T-helper 1 cell treated with Interleukin-12 subunit alpha and Interleukin-12 subunit beta and Interleukin-4 antibody, amounts not matched to agents 30 μg/mL and 1 μg/mL, for 36 hours (primary cell): ENCODE measurements around the gene MB21D2.

Experiments used
- H3K27ac Mint-ChIP-seq: one replicate; pipeline ENCODE4 v1.8.0; 2021; ENCODE audit warnings: mild to moderate bottlenecking, mixed read lengths
- H3K27me3 Mint-ChIP-seq: one replicate; pipeline ENCODE4 v1.8.0; 2021; ENCODE audit warnings: low read depth, mixed read lengths
- H3K36me3 Mint-ChIP-seq: one replicate; pipeline ENCODE4 v1.8.0; 2021; ENCODE audit warnings: low read depth, mixed read lengths
- H3K4me1 Mint-ChIP-seq: one replicate; pipeline ENCODE4 v1.8.0; 2021; ENCODE audit warnings: low read depth, mixed read lengths
- H3K4me3 Mint-ChIP-seq: one replicate; pipeline ENCODE4 v1.8.0; 2021; ENCODE audit warnings: mild to moderate bottlenecking, moderate library complexity, mixed read lengths
- H3K9me3 Mint-ChIP-seq: one replicate; pipeline ENCODE4 v1.8.0; 2021; ENCODE audit warnings: mixed read lengths

Gene MB21D2

DNA sequence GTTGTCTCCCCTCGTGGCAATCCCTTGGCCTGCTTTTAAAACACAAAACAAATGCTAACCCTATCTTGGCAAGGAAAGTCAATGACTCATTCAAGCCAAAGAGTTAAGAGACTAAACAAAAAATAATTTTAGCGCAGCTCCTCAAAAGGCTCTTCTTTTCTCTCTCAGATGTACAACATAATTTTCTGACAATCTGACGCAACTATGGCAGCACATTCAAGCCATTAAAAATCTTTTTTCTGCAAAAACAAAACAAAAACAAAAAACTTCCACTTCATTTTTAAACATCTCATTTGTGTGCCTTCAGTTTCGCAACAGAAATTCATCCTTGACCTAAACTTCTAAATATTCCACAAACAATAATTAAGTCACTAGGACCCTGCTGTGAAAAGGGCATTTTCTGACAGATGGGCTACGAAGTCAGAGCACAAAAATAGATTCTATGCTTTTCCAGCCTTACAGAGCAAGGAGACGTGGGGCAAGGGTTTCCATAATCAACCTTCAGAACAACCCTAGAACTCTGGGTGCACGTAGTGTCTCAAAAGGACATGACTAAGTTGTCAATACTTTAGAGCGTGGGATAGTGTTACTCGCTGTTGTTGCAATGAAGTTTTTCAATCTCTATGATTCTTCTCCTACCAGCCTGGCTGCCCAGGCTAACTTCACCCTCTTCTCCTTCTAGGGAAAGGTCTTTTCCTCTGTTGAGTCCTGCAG is 84.3 kb downstream of the MB21D2 start:
- Mint-ChIP-seq H3K4me1 (peaks cover 53% of the 10 kb centered on the region), H3K4me3 (no peak overlapping the region), H3K36me3 (peaks cover 21% of the 10 kb centered on the region), H3K27ac (peak overlapping the region; percentile 5), H3K27me3 (no peaks in the 10 kb centered on the region), H3K9me3 (no peaks in the 10 kb centered on the region)

DNA sequence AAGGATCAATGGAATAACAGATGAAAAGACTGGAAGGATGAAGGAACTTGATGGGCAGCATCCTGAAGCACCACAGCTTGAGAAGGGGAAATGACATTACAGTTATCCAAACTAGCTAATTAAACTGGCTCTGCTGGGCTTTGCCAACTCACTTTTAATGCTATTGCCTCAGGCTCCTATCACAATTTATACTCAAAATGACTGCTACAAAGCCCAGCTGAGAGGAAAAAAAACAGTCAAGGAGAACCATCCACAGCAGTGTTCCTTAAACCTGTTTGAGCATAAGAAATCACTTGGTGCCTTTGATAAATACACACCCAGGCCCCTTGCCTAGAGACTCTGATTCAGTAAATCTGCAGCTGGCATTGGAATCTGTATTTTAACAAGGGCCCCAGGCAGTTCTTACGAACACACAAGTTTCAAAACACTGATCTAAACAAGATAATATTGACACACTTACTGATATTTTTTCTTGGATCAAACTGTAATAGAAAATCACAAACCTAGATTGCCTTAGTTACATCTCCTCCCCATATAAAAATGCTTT is 85.8 kb downstream of the MB21D2 start:
- Mint-ChIP-seq H3K4me1 (peaks cover 45% of the 10 kb centered on the region), H3K27ac (peak overlapping the region; percentile 82), H3K36me3 (peaks cover 21% of the 10 kb centered on the region), H3K4me3 (peak overlapping the region; percentile 56), H3K9me3 (peaks cover 7% of the 10 kb centered on the region), H3K27me3 (no peaks in the 10 kb centered on the region)

DNA sequence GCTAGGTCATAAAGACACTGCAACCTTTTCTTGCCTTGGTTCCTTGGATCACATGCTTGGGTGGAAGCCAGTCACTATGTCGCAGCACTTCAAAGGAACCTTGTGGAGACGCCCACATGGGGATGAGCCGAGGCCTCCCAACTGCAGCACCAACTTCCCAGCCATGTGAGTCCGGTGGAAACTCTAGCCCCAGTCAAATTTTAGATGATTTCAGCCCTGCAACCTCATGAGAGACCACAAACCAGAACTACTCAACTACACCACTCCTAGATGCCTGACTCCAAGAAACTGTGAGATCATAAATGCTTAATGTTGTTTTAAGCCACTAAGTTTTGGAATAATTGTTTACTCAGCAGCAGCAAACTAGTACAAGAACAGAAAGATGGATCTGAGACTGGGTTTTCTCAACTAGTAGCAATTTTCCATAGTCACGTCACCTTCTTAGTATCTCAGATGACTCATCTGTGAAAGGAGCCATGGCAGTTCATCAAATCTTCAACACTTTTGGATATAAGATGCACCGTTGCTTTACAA is 86.5 kb downstream of the MB21D2 start:
- peaks cover 41% of the 10 kb centered on the region for H3K4me1 Mint-ChIP-seq
- peak overlapping the region; percentile 56 for H3K4me3 Mint-ChIP-seq
- H3K27me3 Mint-ChIP-seq = no peaks in the 10 kb centered on the region
- H3K36me3 Mint-ChIP-seq = peaks cover 22% of the 10 kb centered on the region
- peaks cover 7% of the 10 kb centered on the region for H3K9me3 Mint-ChIP-seq
- peak overlapping the region; percentile 82 for H3K27ac Mint-ChIP-seq

DNA sequence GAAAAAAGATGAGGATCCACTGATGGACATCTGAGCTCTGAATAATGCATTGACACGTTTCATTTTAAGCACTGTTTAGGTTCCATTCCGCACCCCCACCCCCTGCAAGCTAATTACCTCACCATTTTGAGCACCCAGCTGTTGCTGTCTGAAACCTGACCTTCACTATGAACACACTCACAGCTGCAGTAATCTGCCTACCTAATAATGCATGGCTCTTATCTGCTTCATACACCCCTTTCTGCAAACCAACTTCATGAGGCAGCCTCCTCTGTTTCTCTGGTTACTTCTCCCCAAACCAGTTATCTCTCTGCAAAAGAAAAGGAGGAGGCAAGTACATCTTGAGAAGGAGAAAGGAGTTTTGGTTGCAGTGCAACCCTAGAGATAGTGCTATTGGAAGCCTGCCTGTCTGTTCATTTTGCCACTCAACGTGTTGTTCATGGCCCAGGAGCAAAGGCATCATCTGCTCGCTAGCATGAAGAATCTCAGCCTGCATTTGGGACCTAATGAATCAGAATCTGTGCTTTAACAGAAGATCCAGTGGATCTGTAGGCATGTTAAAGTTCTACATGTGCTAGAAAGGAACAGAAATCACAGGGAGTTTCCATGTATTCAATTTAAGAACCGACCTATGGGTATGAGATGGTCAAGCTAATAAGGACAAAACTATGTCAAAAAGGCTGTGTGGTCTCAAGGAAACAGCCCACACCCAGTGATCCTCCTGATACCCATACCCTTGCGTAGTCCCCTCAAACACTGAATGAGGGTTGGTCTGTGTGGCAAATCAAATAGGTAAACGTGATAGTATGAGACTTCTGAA is 87.2 kb downstream of the MB21D2 start:
- Mint-ChIP-seq H3K9me3 (peaks cover 7% of the 10 kb centered on the region), H3K36me3 (peaks cover 21% of the 10 kb centered on the region), H3K27ac (peak overlapping the region; percentile 82), H3K4me1 (peaks cover 37% of the 10 kb centered on the region), H3K27me3 (no peaks in the 10 kb centered on the region), H3K4me3 (no peak overlapping the region)

DNA sequence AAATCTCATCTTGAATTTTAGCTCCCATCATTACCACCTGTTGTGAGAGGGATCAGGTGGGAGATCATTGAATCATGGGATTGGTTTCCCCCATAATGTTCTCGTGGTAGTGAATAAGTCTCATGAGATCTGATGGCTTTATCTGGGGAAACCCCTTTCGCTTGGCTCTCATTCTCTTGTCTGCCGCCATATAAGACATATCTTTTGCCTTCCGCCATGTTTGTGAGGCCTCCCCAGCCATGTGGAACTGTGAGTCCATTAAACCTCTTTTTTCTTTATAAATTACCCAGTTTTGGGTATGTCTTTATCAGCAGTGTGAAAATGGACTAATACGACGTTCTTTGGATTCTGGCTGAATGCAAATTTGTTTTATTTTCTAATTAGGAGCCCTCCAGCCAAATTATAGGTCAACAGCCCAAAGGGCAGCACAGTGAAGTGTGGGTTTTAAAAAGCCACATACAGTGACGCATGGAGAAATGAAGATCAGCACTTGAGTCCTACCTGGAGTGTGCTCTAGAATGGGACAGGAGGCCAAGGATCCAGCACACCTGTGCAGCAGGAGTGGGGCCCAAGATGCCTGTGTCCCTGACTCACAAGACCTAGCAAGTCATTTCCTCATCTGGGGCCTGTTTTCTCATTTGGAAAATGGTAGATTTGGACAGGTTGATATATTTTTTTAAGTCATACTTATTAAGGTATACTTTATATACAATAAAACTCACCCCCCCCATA is 89.6 kb downstream of the MB21D2 start:
- H3K9me3 Mint-ChIP-seq = peaks cover 7% of the 10 kb centered on the region
- no peak overlapping the region for H3K27ac Mint-ChIP-seq
- no peaks in the 10 kb centered on the region for H3K27me3 Mint-ChIP-seq
- H3K4me3 Mint-ChIP-seq = no peak overlapping the region
- H3K4me1 Mint-ChIP-seq = peaks cover 32% of the 10 kb centered on the region
- peaks cover 23% of the 10 kb centered on the region for H3K36me3 Mint-ChIP-seq

DNA sequence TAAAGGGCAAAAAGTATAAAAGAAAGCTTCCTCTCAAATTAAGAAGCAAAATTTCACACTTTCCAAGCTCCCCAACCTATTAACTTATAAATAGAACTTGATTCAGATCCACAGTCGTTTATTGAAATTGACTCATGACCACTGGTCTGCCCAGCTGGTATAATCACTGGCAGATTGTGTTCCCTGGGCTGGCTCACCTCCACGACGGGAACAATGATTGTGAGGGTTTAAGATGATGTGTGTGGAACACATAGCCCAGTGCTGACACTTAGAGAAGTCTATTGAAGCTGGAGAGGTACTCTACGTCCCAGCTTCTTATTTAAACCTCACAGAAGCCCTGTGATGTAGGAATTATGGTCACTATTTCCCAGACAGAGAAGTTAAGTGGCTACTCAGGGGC is 90.4 kb downstream of the MB21D2 start:
- Mint-ChIP-seq H3K27me3 (no peaks in the 10 kb centered on the region), H3K9me3 (peaks cover 7% of the 10 kb centered on the region), H3K4me3 (no peak overlapping the region), H3K36me3 (peaks cover 23% of the 10 kb centered on the region), H3K4me1 (peaks cover 35% of the 10 kb centered on the region), H3K27ac (no peak overlapping the region)

DNA sequence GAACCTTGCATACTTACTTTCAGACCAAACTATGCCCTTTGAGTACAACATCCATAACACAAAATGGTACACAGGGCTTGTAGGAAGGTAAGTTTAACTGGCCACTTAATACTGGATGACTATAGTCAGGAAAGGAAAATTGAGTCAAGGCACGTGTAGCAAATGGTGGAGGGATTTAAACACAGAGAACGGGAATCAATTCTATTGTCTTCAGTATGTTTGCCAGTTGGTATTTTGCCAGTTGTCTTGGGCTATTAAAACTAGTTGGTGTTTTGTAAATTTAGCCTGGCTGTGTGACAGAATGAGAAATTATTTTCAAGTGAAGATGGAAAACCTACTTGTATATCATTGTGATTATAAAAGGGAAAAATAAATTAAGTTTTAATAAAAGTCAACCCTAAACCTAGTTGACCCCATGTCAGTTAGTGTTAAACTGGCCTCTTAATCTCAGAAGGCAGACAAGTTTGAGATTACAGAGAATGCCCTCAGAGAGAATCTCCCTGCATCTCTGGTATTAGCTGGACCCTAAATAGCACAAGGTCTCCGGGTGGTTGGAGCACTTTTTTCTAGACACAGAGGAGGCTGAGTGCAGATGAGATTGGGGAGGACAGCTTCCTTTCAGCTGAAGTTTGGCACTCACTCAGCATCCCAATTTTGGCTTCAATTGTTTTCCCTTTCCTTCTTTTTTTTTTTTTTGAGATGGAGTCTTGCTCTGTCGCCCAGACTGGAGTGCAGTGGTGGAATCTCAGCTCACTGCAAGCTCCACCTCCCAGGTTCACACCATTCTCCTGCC is 91.2 kb downstream of the MB21D2 start:
- Mint-ChIP-seq H3K4me3 (no peak overlapping the region), H3K36me3 (peaks cover 21% of the 10 kb centered on the region), H3K9me3 (peaks cover 7% of the 10 kb centered on the region), H3K4me1 (peaks cover 37% of the 10 kb centered on the region), H3K27ac (no peak overlapping the region), H3K27me3 (no peaks in the 10 kb centered on the region)

DNA sequence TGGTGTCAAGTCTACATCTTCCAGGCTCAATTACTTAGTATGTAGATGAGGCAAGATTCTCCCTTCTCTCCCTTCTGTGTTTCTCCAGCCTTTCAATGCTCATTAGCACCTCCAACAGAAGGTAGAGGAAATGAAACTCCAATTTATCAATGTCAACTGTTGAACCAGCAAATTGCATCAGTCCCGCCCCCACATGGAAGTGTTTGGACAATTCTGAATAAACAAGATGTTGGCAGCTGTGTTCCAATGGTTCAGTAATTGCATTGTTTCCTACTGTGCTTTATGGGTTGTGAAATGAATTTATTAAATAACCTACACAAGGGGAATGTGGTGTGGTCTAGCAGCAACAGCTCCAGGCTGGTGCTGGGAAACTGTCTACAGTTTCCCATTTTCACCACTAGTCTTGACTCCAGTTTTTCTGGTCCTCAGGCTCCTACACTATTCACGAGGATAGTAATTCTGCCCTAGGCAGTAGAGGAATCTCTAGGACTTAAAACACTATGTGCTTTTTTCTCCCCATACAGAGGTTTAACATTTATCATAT is 91.9 kb downstream of the MB21D2 start:
- Mint-ChIP-seq H3K36me3 (peaks cover 20% of the 10 kb centered on the region), H3K9me3 (peaks cover 7% of the 10 kb centered on the region), H3K4me1 (peaks cover 36% of the 10 kb centered on the region), H3K27me3 (no peaks in the 10 kb centered on the region), H3K27ac (no peak overlapping the region), H3K4me3 (no peak overlapping the region)

DNA sequence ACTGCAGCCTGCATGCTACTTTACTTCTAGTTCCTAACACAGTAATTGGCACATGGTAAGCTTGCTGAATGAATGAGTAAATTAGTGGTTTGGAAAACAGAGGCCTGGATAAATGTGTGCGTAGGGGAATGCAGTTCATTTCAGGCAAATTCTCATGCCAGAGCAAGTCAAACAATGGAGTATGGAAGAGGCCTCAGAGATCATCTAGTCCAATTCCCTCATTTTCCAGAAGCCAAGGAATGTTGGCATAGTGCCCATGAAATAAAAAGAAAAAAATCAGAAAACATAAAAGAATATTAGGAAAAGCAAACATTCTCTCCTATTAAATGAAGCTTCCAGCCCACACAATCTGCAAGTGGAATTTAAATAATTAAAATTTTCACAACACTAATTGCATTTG is 92.4 kb downstream of the MB21D2 start:
- Mint-ChIP-seq H3K9me3 (peaks cover 7% of the 10 kb centered on the region), H3K4me3 (no peak overlapping the region), H3K27me3 (no peaks in the 10 kb centered on the region), H3K4me1 (peaks cover 37% of the 10 kb centered on the region), H3K36me3 (peaks cover 20% of the 10 kb centered on the region), H3K27ac (no peak overlapping the region)

DNA sequence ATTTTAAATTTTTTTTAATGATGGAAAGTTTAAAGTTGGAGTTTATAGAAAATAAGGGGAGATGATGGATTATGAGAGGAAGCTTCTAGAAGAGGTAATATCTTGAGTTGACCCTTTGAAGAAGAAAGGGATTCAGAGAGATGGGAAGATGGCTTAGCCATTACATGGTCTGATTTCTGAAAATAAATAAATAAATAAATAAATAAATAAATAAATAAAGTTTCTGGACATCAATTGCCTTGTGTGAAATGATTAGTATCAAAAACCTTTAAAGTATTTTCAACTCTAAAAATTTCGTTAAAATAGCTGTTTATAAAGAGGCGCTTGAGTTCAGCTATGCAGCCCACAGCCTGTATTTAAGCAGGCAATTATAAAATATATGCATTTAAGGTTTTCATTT is 93.3 kb downstream of the MB21D2 start:
- Mint-ChIP-seq H3K9me3 (peaks cover 7% of the 10 kb centered on the region), H3K4me3 (no peak overlapping the region), H3K4me1 (peaks cover 45% of the 10 kb centered on the region), H3K36me3 (peaks cover 20% of the 10 kb centered on the region), H3K27ac (no peak overlapping the region), H3K27me3 (no peaks in the 10 kb centered on the region)

DNA sequence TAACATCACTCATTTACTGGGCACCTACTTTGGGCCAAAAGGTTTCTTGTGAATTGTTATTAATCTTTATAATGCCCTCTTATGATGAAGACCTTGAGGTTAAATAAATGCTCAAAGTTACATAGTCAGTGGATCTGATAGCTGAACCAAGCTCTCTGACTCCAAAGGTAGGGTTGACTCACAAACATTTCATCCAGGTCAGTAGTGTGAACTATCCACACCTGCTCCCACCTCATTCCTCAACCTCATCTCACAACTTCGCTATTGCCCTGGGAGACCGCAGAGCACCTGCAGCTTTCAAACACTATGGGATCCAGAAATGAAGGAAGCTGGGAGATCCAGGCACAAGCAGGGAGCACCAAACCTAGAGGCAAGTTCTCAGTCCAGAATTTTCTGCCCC is 96.5 kb downstream of the MB21D2 start:
- Mint-ChIP-seq H3K27me3 (no peaks in the 10 kb centered on the region), H3K4me3 (no peak overlapping the region), H3K9me3 (no peaks in the 10 kb centered on the region), H3K36me3 (peaks cover 18% of the 10 kb centered on the region), H3K4me1 (peaks cover 66% of the 10 kb centered on the region), H3K27ac (peak overlapping the region; percentile 43)

DNA sequence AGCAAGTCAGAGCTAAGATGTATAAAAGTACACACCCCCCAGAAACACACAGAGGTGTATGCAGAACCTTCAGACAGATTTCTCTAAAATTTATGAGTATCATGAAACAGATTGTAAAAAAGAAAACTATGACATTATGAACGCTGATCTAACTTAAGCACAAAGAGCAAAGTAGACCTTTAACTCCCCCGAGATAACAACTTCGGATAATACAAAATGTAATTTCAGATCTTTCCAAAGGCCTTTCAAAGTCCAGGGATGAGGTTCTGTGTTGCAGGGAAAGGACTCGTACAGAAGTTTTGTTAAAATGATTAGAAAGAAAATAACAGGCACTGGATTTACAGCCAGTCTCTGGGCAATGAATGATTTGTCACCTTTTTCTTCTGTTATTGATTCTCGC is 97.5 kb downstream of the MB21D2 start:
- Mint-ChIP-seq H3K9me3 (no peaks in the 10 kb centered on the region), H3K4me3 (no peak overlapping the region), H3K27ac (peak overlapping the region; percentile 88), H3K27me3 (no peaks in the 10 kb centered on the region), H3K36me3 (peaks cover 15% of the 10 kb centered on the region), H3K4me1 (peaks cover 69% of the 10 kb centered on the region)

DNA sequence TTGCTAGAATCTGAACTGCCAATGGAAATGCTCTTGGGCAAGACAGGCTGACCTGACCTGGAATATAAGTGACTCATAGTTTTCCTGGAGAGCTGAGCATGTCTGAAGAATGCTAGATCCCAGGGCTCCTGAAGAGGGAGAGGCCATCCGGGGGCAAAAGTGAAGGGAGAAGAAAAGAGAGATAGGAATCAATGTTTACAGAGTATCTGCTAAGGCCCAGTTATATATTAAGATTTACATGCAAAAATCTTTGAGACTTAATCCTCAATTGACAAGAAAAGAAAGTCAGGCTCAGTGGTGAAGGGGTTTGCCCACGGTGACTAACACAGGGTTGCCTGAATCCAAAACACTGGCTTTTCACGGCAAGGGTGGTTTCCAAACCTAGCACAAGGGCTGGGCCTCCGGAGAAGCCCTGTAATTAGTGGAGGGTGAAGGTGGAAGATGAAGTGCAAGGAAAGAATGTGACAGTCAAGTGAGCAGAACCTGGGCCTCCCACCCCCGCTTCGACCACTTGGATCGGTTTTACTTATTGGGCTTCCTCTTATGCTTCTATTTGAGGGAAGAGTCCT is 98.6 kb downstream of the MB21D2 start:
- Mint-ChIP-seq H3K27ac (peak overlapping the region; percentile 88), H3K27me3 (no peaks in the 10 kb centered on the region), H3K9me3 (no peaks in the 10 kb centered on the region), H3K4me1 (peaks cover 63% of the 10 kb centered on the region), H3K36me3 (peaks cover 8% of the 10 kb centered on the region), H3K4me3 (peak overlapping the region; percentile 68)
